Hepatocyte (in vitro differentiated cells): Measurements from ENCODE around the gene KIAA1217.

Experiments
- EZH2phosphoT487 ChIP-seq: fragments of 200-600 bp; sonication (generic); IDR thresholded peaks from one replicate; pipeline ENCODE4 v1.6.1; 2018; ENCODE audit warnings: antibody characterized with exemption, mild to moderate bottlenecking, low read depth, moderate library complexity; ENCODE audit not compliant: unreplicated experiment, severe bottlenecking
- TF ChIP-seq, protein P1 (sequence below): fragments of 200-600 bp; sonication (generic); IDR thresholded peaks from 2 replicates; pipeline ENCODE4 v1.5.1; 2016; ENCODE audit warnings: antibody characterized with exemption, mild to moderate bottlenecking; ENCODE audit not compliant: poor library complexity

DNA sequence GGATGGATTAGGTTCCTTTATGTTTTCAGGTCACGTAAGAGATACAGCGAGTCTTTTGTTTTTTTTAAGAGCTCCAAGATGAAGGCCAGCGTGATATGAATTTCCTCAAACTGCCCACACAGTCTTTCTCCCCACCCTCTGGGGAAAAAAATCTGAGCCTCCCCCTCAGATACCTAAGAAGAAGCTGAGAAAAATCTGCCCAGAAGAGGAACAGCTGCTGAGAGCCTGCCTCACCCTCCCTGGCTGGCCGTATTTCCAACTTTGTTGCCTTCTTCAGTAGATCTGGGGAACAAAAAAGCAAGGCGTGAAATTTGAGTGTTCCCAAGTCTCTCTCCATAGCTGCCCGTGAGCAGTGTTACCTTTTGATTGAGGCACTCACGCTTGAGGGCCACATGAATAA is 208.1 kb downstream of the KIAA1217 start:
- TF ChIP-seq, protein P1, sequence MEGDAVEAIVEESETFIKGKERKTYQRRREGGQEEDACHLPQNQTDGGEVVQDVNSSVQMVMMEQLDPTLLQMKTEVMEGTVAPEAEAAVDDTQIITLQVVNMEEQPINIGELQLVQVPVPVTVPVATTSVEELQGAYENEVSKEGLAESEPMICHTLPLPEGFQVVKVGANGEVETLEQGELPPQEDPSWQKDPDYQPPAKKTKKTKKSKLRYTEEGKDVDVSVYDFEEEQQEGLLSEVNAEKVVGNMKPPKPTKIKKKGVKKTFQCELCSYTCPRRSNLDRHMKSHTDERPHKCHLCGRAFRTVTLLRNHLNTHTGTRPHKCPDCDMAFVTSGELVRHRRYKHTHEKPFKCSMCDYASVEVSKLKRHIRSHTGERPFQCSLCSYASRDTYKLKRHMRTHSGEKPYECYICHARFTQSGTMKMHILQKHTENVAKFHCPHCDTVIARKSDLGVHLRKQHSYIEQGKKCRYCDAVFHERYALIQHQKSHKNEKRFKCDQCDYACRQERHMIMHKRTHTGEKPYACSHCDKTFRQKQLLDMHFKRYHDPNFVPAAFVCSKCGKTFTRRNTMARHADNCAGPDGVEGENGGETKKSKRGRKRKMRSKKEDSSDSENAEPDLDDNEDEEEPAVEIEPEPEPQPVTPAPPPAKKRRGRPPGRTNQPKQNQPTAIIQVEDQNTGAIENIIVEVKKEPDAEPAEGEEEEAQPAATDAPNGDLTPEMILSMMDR: no peak
- TF ChIP-seq EZH2phosphoT487: no peak
